GM19395 (cell line): Measurements from ENCODE around the gene SMURF2.
"Not testable (repeated sequence)": the region's sequence is repeated elsewhere in the genome, so short reads cannot be mapped to it uniquely, and the experiment has no call there.

ENCODE experiments used
- ATAC-seq: cut with Tn5 transposase; IDR thresholded peaks from one replicate; pipeline ENCODE4 v1.9.1; 2021; ENCODE audit warnings: mild to moderate bottlenecking, moderate library complexity; ENCODE audit not compliant: unreplicated experiment

SMURF2 gene

GRCh38 chr17:64667807-64668721, 6.0 kb upstream of the SMURF2 start:
- not testable (repeated sequence) for ATAC-seq

DNA sequence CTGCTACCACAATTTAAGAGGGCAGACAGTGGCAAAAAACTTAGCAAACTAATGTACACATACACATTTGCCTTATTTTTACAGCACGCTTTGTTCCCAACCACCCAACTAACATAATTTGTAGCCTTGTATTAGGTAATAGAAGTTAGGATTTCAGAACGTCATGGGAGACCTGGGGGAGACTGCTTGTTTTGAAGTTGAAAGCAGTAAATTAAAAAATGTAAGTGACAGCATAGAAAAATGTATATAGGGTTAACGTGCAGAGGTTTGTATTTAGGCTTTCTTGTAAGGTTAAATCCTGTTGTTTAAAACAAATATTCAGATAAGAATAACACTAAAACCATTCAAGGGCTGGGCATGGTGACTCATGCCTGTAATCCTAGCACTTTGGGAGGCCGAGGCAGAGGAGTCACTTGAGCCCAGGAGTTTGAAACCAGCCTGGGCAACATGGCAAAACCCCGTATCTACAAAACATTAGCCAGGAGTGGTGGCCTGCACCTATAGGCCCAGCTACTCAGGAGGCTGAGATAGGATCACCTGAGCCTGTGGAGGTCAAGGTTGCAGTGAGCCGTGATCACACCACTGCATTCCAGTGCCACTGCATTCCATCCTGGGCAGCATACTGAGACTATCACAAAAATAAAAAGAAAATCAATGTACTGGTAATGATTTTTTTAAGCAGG, 2.3 kb upstream of the SMURF2 start:
- not testable (repeated sequence) for ATAC-seq

- not testable (repeated sequence) for ATAC-seq
Measured at GRCh38 chr17:64663836-64664235, 1.7 kb upstream of the SMURF2 start.

- no peak for ATAC-seq
Measured at GRCh38 chr17:64662774-64663367, 764 bp upstream of the SMURF2 start.

- peak; percentile 38 for ATAC-seq
Measured at GRCh38 chr17:64661726-64661975, 456 bp downstream of the SMURF2 start.

DNA sequence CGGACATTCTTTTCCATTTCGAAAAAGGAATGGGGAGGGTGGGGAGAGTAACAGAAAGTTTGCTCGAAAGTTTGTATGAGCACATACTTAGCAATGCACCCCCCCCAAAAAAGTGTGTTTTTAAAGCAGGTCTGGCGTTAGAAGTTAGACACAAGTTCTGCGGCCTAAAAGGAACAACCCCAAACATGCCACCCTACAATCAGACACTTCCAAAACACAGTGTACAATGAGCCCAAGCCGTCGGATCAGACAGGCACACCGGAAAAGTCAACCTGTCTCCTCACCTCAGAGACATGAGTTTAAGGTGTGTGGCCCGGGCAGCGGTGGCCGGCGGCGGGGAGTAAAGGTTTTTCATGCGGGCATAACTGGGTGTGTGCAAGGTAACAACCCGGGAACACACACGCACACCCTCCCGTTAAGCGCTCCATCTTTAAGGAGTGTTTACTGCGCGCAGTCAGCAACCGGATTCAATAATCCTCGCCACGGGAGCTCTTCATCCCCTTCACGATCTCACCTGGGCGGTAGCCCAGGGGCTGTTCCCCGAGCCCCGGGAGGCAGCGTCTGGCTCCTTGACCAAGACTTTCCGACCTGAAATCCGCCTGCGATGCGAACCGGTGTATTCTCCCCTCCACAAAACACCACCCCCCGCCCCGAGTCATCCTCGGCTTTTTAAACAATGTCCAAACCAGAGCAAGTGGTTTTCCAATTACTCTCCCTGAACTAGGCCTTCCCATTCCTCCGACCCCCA, 955 bp downstream of the SMURF2 start:
- peak; percentile 12 for ATAC-seq

GRCh38 chr17:64660195-64660977, 1.7 kb downstream of the SMURF2 start:
- ATAC-seq = not testable (repeated sequence)

GRCh38 chr17:64658931-64659330, 3.2 kb downstream of the SMURF2 start:
- no peak for ATAC-seq

DNA sequence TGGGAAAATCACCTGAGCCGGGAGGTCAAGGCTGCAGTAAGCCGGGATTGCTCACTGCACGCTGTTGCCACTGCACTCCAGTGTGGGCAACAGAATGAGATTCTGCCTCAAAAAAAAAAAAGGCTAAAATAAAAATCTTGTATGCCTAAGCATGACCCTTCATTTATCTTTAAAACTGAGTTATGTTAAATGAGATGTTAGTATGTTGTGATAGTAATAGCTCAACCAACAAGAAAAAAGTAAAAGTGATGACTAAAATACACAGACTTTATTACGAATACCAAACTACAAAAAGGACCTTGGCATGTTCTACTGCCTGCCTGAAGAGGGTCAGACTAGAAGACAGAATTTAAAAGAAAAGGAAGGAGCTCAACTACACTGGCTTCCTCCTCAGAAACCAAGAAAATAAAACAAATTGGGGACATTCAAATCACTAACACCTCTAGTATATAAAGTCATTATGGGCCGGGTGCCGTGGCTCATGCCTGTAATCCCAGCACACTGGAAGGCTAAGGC, 4.4 kb downstream of the SMURF2 start:
- no peak for ATAC-seq

GRCh38 chr17:64655704-64656103, 6.4 kb downstream of the SMURF2 start:
- ATAC-seq = no peak

- ATAC-seq = no peak
Measured at GRCh38 chr17:64653985-64654355, 8.1 kb downstream of the SMURF2 start.

GRCh38 chr17:64653325-64653984, 8.7 kb downstream of the SMURF2 start:
- ATAC-seq = no peak

- no peak for ATAC-seq
Measured at GRCh38 chr17:64651889-64652288, 10.2 kb downstream of the SMURF2 start.

DNA sequence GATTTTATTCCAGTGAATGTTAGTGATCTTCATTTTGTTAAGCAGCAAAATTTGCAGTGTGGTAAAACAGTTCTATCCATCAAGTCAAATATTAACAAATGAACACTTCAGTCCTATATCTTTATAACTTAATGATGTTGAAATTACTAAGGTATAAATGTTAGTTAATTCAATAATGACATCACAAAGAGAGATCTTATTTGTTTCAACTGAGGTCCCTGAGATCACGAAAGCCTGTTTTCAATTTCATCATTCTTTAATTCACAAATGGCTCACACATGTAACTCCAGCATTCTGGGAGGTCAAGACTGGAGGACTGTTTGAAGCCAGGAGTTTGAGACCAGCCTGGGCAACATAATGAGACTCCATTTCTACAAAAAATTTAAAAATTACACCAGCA, 13.9 kb downstream of the SMURF2 start:
- no peak for ATAC-seq

GRCh38 chr17:64647817-64648216, 14.3 kb downstream of the SMURF2 start:
- no peak for ATAC-seq

DNA sequence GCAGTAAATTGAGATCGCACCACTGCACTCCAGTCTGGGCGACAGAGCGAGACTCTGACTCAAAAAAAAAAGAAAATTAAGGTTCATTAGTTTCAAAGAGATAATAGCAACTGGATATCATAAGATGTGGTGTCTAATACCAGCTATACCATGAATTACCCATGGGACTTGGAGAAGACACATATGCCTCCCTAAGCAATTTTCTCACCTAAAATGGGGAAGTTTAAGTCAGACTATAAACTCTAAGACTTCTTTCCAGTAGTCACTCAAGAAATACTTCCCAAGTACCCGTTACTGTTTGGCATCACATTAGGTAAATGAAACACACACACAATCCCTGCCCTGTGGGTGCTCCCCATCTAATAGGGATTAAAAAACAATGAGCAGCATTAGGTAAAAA, 22.6 kb downstream of the SMURF2 start:
- ATAC-seq = no peak

GRCh38 chr17:64638552-64639203, 23.4 kb downstream of the SMURF2 start:
- no peak for ATAC-seq

- peak; percentile 85 for ATAC-seq
Measured at GRCh38 chr17:64635647-64636305, 26.3 kb downstream of the SMURF2 start.

DNA sequence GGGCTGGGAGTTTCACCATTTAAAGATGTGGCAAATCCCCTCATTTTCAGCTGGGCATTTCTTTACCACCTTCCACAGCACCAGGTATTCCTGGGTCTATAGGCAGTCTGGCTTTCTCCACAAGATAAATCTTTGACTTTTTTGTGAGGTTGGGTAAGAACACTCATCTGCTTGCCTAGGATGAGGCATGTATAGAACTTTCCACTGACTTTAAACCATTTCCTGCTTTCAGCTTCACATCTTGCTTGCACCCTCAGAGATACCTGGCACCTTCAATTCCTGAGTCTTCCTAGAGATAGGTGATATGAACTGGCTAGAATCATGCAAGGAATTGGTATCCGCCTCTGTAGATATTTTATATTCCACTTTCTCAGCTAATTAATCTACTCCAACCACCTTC, 27.9 kb downstream of the SMURF2 start:
- ATAC-seq = no peak
